IPS-18a (cell line): ENCODE measurements around the gene RNF224.

Experiments
- H3K27ac ChIP-seq: one replicate; pipeline ENCODE4 v1.5.1; 2013; ENCODE audit warnings: low read length
- H3K27me3 ChIP-seq: one replicate; pipeline ENCODE4 v1.6.1; 2013; ENCODE audit warnings: mild to moderate bottlenecking, low read length; ENCODE audit not compliant: control insufficient read depth, insufficient read depth
- H3K36me3 ChIP-seq: one replicate; pipeline ENCODE4 v1.6.1; 2013; ENCODE audit warnings: low read depth, low read length; ENCODE audit not compliant: control insufficient read depth
- H3K4me1 ChIP-seq: one replicate; pipeline ENCODE4 v1.6.1; 2013; ENCODE audit warnings: low read depth, low read length; ENCODE audit not compliant: control insufficient read depth
- H3K4me3 ChIP-seq: one replicate; pipeline ENCODE4 v1.5.1; 2013; ENCODE audit warnings: low read length
- H3K9ac ChIP-seq: one replicate; pipeline ENCODE4 v1.6.1; 2013; ENCODE audit warnings: mild to moderate bottlenecking, low read length, moderate library complexity
- H3K9me3 ChIP-seq: one replicate; pipeline ENCODE4 v1.6.1; 2013; ENCODE audit warnings: low read depth, low read length; ENCODE audit not compliant: control insufficient read depth

The RNF224 gene

DNA sequence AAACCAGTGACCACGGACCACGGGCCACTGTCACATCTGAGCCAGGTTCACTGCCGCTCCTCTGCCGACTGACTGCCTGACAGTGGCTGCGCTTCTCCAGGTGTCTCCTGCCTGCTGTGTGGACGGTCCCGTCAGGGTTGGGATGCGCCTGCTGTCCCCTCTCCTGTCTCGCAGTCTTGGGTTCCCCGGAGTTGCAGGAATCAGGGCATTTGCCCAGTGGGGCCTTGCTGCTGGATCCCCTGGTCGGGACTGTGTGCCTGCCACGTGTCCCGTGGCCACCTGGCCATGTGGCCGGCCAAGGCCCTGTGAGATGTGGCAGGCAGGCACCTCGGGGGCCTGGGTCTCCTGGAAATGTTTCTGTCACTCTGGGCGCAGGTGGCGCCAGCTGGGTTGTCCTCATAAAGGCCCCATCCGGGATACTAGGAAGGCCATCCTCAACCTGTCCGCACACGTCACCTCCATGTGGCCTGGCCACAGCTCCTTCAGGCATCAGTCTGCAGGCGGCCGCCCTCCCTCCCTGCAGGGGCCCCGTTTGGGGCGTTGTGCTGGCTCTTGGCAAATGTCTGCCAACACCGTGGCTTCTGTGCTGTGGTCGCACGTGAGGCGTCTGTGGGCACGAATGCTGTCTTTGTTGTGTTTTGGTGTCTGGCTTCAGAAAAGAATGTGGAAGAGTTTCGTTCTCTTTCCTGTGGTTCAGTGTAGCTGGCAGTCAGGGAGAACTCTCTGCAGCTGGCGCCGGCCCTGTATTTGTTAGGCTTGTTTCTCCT, 43.8 kb downstream of the RNF224 start:
- Histone ChIP-seq H3K27ac (no peak overlapping the region), H3K9ac (no peak overlapping the region), H3K36me3 (peaks cover 18% of the 10 kb centered on the region), H3K4me1 (no peaks in the 10 kb centered on the region), H3K4me3 (no peak overlapping the region), H3K27me3 (no peaks in the 10 kb centered on the region), H3K9me3 (no peaks in the 10 kb centered on the region)

DNA sequence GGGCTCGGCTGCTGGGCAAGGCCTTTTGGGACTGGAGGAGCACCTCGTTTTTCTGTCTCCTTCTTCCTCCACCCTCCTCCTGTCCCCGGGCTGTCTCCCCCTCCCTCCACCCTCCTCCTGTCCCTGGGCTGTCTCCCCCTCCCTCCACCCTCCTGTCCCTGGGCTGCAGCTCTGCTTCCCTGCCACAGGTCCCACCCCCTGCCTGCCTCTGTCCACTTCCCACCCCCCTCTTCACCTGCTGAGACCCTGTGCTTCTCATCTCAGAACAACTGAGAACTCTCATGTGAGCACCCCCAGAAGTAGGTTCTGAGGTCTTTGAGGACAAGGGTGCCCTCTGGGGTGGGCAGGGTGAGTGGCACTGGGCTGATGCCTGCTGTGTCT, 44.4 kb downstream of the RNF224 start:
- Histone ChIP-seq H3K36me3 (peaks cover 15% of the 10 kb centered on the region), H3K27ac (no peak overlapping the region), H3K4me1 (peaks cover 4% of the 10 kb centered on the region), H3K9me3 (no peaks in the 10 kb centered on the region), H3K9ac (no peak overlapping the region), H3K27me3 (no peaks in the 10 kb centered on the region), H3K4me3 (no peak overlapping the region)

DNA sequence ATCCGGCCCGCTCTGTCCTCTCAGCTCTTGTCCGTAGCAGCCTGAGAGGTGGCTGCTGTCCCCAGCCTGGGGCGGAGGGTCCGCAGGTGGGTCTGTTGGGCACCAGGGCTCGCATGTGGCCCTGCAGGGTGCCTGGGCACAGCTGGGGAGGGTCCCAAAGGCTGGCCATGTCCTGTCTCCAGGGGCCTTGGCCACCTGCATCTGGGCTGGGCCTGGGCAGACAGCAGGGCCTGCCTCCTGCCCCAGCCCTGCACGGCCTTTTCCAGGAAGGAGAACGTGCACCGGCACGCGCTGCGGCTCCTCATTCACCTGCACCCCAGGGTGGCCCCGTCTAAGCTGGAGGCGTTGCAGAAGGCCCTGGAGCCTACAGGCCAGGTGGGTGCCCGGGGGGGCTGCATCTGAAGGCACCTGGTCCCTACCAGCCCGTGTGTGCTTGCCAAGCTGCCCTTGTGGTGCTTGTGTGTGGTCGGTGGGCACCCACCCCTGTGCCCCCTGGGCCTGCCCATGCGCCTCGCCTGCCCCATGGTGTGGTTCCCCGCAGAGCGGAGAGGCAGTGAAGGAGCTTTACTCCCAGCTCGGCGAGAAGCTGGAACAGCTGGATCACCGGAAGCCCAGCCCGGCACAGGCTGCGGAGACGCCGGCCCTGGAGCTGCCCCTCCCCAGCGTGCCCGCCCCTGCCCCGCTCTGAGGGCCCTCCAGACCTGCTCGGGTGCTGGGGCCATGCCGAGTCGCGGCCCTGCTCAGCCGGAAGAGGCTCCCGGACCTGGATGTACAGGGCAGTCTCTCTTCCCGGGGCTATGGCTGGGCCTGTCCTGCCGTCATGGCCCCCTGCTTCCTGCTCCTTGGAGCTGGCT, 45.2 kb downstream of the RNF224 start:
- Histone ChIP-seq H3K4me3 (no peak overlapping the region), H3K36me3 (peaks cover 13% of the 10 kb centered on the region), H3K27ac (no peak overlapping the region), H3K9ac (no peak overlapping the region), H3K27me3 (no peaks in the 10 kb centered on the region), H3K4me1 (peaks cover 8% of the 10 kb centered on the region), H3K9me3 (no peaks in the 10 kb centered on the region)

DNA sequence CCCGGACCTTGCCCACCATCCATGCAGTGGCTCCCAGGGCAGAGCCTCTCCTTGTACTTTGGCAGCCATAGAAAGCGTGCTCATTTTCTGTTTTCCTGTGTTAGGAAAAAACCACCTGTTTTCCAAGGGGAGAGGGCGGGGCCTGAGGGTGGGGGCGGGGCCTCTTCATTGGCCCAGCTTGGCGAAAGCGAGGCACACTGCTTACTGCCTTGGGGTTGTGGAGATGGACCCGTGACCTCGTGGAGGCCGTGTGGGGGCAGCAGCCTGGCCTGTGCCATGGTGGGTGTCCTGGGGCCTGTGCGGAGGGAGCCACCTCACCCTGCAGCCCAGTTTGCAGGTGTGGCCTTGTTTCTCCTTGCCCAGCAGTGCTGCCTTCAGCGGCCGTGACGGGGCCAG, 45.8 kb downstream of the RNF224 start:
- Histone ChIP-seq H3K4me1 (peaks cover 12% of the 10 kb centered on the region), H3K9me3 (no peaks in the 10 kb centered on the region), H3K27me3 (peaks cover 4% of the 10 kb centered on the region), H3K4me3 (no peak overlapping the region), H3K36me3 (peaks cover 13% of the 10 kb centered on the region), H3K27ac (no peak overlapping the region), H3K9ac (no peak overlapping the region)

DNA sequence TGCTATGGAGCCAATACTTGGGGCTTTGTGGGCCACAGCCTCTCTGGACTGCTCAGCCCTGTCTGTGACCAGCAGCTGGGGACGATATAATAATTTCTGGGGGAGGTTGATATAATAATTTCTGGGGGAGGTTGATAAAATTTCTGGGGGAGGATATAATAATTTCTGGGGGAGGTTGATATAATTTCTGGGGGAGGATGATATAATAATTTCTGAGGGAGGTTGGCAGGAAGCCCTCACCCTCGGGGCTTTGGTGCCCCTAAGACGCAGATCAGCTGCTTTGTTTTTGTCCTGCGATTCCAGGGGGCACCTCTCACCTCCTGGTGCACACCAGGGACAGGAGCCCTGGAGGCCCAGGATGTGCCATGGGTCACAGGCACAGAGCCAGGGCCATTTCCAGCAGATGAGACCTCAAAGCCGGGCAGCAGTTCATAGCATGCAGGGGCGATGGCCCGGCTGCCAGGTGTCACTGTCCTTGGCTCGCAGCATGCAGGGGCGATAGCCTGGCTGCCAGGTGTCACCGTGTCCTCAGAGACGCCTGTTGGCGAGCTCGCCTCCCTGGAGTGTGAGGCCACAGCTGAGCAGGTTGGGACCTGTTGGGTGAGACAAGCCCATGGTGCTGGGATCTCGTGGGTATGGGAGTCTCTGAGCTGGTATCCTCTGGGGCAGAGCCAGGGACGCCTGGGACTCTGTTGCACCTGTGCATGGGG, 46.5 kb downstream of the RNF224 start:
- Histone ChIP-seq H3K27me3 (peaks cover 11% of the 10 kb centered on the region), H3K36me3 (peaks cover 9% of the 10 kb centered on the region), H3K27ac (no peak overlapping the region), H3K9me3 (no peaks in the 10 kb centered on the region), H3K9ac (no peak overlapping the region), H3K4me1 (peaks cover 12% of the 10 kb centered on the region), H3K4me3 (no peak overlapping the region)

DNA sequence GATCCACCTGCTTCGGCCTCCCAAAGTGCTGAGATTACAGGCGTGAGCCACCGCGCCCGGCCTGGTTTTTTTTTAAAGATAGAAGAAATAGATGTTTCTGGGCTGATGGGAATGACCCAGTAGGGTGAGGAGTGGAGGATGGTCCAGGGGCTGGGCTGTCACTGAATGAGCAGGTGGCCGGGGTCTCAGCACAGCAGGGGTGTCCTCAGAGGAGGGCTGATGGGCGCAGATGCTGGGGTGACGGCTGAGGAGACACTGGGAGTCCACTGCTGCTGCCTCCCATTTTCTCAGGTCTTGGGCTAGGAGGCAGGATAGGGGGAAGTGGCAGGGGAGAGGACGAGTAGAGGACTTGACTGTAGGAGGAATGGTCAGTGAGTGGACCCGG, 47.9 kb downstream of the RNF224 start:
- Histone ChIP-seq H3K4me3 (no peak overlapping the region), H3K9ac (no peak overlapping the region), H3K27ac (no peak overlapping the region), H3K36me3 (no peaks in the 10 kb centered on the region), H3K27me3 (peaks cover 25% of the 10 kb centered on the region), H3K9me3 (no peaks in the 10 kb centered on the region), H3K4me1 (peaks cover 12% of the 10 kb centered on the region)

DNA sequence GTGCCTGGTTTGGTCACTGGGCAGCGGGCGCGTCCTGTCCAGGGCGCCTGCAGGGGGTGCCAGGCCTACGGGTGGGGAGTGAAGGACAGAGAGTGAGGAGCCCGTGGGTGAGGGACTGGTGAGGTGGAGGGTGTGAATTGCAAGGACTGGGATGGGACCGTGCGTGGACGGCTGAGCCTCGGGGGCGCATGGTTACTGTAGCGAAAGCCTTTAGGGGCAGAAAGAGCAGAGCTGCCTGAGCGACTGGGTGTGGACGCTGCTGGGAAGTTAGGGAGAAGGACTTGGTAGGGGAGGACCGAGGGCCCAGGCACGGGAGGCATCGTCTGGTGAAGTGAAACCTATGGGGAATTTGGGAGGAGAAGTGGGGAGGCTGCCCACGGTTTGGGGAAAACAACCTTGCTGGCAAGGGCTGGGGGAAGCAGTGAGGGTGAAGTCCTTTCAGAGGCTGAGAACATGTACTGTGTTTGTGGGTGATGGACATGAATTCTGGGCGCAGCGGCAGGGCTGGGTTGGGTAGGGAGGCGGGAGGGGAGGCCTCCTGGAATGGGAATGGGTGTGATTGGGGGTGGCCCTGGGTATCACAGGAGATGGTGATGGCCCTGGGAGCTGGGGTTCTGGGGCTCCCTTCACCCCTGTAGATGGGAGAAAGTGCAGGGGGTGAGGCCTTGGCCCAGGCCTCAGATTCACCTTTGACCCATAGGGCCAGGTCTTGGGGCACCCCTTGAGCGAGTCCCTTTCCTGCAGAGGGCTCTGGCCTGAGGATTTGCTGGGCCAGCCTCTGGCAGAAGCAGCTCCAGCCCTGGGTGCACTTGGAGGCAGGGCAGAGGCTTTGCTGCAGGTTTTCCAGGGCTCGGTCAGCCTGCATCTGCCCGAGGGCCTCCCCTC, 48.5 kb downstream of the RNF224 start:
- H3K27ac ChIP-seq = no peak overlapping the region
- no peaks in the 10 kb centered on the region for H3K9me3 ChIP-seq
- no peaks in the 10 kb centered on the region for H3K36me3 ChIP-seq
- H3K9ac ChIP-seq = peak overlapping the region; percentile 54
- H3K27me3 ChIP-seq = peaks cover 31% of the 10 kb centered on the region
- no peak overlapping the region for H3K4me3 ChIP-seq
- peaks cover 12% of the 10 kb centered on the region for H3K4me1 ChIP-seq

DNA sequence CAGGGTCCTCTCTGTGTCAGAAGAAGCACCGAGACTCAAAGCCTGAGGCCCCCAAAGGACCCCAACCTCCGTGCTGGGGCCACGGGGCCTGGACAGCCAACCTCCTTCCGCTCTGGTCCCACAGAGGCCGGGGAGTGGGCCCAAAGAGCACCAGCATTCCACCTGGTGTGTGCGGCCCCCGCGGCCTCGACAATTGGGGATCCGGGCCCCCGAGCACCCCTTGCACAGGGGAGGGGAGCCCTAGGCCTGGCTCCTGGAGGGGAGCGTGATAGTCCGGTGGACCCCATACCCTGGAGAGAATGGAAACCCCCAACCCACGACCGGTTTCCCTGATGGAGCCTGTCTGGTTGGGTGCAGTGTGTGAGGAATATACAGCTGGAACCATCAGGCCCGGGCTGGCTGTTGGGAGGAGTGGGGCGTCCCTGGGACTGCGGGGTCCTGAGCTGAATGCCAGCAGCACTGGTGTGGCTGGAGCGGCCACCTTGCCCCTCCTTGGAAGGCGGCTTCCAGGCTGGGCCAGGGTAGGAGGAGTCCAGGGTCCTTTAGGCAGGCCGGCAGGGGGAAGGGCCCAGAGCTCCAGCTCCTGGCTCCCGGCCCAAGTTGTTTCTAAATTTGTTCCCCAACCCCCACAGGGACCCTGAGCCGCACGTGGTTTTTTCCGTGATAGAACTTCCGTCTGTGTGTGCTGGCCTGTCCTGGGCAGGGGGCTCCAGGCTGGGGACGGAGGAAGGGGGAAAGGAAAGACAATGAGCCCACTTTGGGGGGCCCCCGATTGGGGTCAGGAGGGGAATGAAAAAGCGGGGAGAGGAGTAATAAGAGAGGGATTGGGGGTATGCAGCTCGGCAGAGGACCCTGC, 49.4 kb downstream of the RNF224 start:
- peak overlapping the region; percentile 54 for H3K9ac ChIP-seq
- peaks cover 39% of the 10 kb centered on the region for H3K27me3 ChIP-seq
- no peaks in the 10 kb centered on the region for H3K9me3 ChIP-seq
- H3K27ac ChIP-seq = no peak overlapping the region
- no peaks in the 10 kb centered on the region for H3K36me3 ChIP-seq
- peaks cover 12% of the 10 kb centered on the region for H3K4me1 ChIP-seq
- peak overlapping the region; percentile 50 for H3K4me3 ChIP-seq

DNA sequence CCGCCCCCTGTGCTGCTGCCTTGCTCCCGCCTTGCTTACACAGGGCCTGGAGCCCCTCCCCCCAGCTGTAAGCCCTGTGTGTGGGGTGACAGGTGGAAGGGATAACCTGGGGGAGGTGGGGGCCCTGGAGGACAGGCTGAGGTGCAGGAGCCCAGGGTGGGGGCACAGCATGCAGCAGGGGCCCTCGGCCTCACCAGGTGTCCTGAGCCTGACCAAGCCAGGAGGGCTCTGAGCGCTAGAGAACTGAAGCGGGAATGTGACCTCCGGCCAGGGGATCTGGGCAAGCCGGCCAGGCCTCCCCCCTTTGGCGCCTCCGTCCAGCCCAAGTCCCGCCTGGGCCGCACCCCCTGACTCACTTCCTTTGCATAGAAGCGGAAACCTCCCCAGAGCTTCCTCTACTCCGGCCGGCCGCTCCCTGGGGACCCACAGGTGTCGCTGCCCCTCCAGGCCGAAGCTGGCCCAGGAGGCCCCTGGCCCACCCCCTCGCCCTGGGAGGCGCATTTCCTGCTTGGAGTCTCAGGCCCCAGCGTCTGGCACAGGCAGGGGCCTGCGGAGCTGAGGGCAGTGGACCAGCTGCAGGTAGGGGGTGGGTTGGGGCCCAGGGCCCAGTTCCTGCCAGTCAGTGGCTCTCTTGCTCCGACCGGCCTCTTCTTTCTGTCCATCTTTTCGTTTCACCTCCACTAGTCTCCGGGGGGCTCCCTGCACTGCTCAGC, 50.2 kb downstream of the RNF224 start, which contains the start of gene TOR4A:
TSS of gene TOR4A (plus strand) at position 398 of the 713 bp plus-strand sequence. CDS start 964 bp downstream, outside the sequence.
- peak within 1 kb of the TSS; percentile 54 for H3K9ac ChIP-seq
- peak within 1 kb of the TSS; percentile 50 for H3K4me3 ChIP-seq

More for the DNA sequence above, 50.2 kb downstream of the RNF224 start, which contains the start of gene TOR4A:
- H3K27me3 ChIP-seq = peaks cover 47% of the 10 kb centered on the region
- H3K4me1 ChIP-seq = peaks cover 12% of the 10 kb centered on the region
- no peak within 1 kb of the TSS for H3K27ac ChIP-seq
- H3K9me3 ChIP-seq = no peaks in the 10 kb centered on the region
- no peaks in the 10 kb centered on the region for H3K36me3 ChIP-seq
